Neural cell (in vitro differentiated cells): Measurements from ENCODE around the gene PDE4D. TPM values are rescaled to one million over a fixed set of nuclear protein-coding genes. Genes with fewer than 3 reads are reported as not detected.

Source experiments
- H2AFZ ChIP-seq: fragments of 200-600, 300-800 bp; sonication (generic), shearing (Covaris generic); 2 replicates; pipeline ENCODE4 v1.6.0; 2014; ENCODE audit warnings: low read depth, mild to moderate bottlenecking, antibody characterized with exemption, low read length, moderate library complexity
- H3F3A ChIP-seq: fragments of 200-600 bp; shearing (Covaris generic); 2 replicates; pipeline ENCODE4 v1.6.1; 2016; ENCODE audit warnings: mild to moderate bottlenecking, moderate library complexity, mixed read lengths, antibody characterized with exemption, low read length; ENCODE audit not compliant: insufficient read depth, poor library complexity, severe bottlenecking
- H3K27ac ChIP-seq: fragments of 200-600, 300-800 bp; sonication (generic), shearing (Covaris generic); 2 replicates; pipeline ENCODE4 v1.5.1; 2014; ENCODE audit warnings: mild to moderate bottlenecking, low read length, moderate library complexity
- H3K27me3 ChIP-seq: fragments of 300-800, 200-600 bp; sonication (generic), shearing (Covaris generic); 2 replicates; pipeline ENCODE4 v1.6.0; 2014; ENCODE audit warnings: mild to moderate bottlenecking, low read depth, low read length, moderate library complexity; ENCODE audit not compliant: insufficient read depth
- H3K36me3 ChIP-seq: fragments of 300-800, 200-600 bp; sonication (generic), shearing (Covaris generic); 2 replicates; pipeline ENCODE4 v1.5.1; 2014; ENCODE audit warnings: mild to moderate bottlenecking, antibody characterized with exemption, low read length, moderate library complexity; ENCODE audit not compliant: insufficient read depth
- H3K4me2 ChIP-seq: fragments of 300-800, 200-600 bp; sonication (generic), shearing (Covaris generic); 2 replicates; pipeline ENCODE4 v1.6.0; 2014; ENCODE audit warnings: mild to moderate bottlenecking, low read length
- H3K4me3 ChIP-seq: fragments of 300-800, 200-600 bp; sonication (generic), shearing (Covaris generic); 2 replicates; pipeline ENCODE4 v1.5.1; 2014; ENCODE audit warnings: mild to moderate bottlenecking, low read length, moderate library complexity
- H3K79me2 ChIP-seq: fragments of 200-600 bp; shearing (Covaris generic); replicated peaks from 2 replicates; pipeline ENCODE4 v1.6.0; 2014; ENCODE audit warnings: mild to moderate bottlenecking, low read length, moderate library complexity; ENCODE audit not compliant: insufficient read depth
- H3K9ac ChIP-seq: fragments of 300-800, 200-600 bp; sonication (generic), shearing (Covaris generic); 2 replicates; pipeline ENCODE4 v1.6.1; 2016; ENCODE audit warnings: mild to moderate bottlenecking, low read length, mixed read lengths
- H3K9me2 ChIP-seq: fragments of 200-600 bp; shearing (Covaris generic); 2 replicates; pipeline ENCODE4 v1.6.1; 2016; ENCODE audit warnings: mild to moderate bottlenecking, low read length, mixed read lengths; ENCODE audit not compliant: insufficient read depth
- H3K9me3 ChIP-seq: fragments of 200-600, 300-800 bp; sonication (generic), shearing (Covaris generic); 2 replicates; pipeline ENCODE4 v1.6.1; 2016; ENCODE audit warnings: mild to moderate bottlenecking, mixed run types, low read length, moderate library complexity, mixed read lengths
- H4K20me1 ChIP-seq: fragments of 200-600 bp; shearing (Covaris generic); 2 replicates; pipeline ENCODE4 v1.6.1; 2016; ENCODE audit warnings: mild to moderate bottlenecking, mixed run types; ENCODE audit not compliant: insufficient read depth
- CTCF ChIP-seq: fragments of 450-650 bp; IDR thresholded peaks from 2 replicates; pipeline ENCODE4 v1.5.1; 2014; ENCODE audit warnings: antibody characterized with exemption, mild to moderate bottlenecking, moderate library complexity; ENCODE audit not compliant: poor library complexity, severe bottlenecking
- EP300 ChIP-seq: fragments of 450-650 bp; conservative IDR thresholded peaks from 2 replicates; pipeline ENCODE4 v1.6.1; 2014; ENCODE audit warnings: antibody characterized with exemption, mild to moderate bottlenecking, moderate library complexity; ENCODE audit not compliant: poor library complexity, severe bottlenecking
- MXI1 ChIP-seq: fragments of 450-650 bp; conservative IDR thresholded peaks from 2 replicates; pipeline ENCODE4 v1.6.1; 2014; ENCODE audit warnings: antibody characterized with exemption, mild to moderate bottlenecking; ENCODE audit not compliant: poor library complexity, severe bottlenecking
- POLR2AphosphoS5 ChIP-seq: IDR thresholded peaks from 2 replicates; pipeline ENCODE4 v1.6.1; 2012
- RAD21 ChIP-seq: fragments of 450-650 bp; conservative IDR thresholded peaks from 2 replicates; pipeline ENCODE4 v1.6.1; 2014; ENCODE audit warnings: antibody characterized with exemption, mild to moderate bottlenecking, moderate library complexity
- REST ChIP-seq: IDR thresholded peaks from 2 replicates; pipeline ENCODE4 v1.6.1; 2012; ENCODE audit warnings: borderline replicate concordance
- TAF1 ChIP-seq: IDR thresholded peaks from 2 replicates; pipeline ENCODE4 v1.6.1; 2012; ENCODE audit warnings: low read depth
- polyA plus RNA-seq: library from polyadenylated mRNA; depleted of rRNA; stranded (reverse); fragments of >200 nt; gene quantifications from 2 replicates; pipeline ENCODE4 v1.2.3, GENCODE V29; 2014

PDE4D gene
- polyA plus RNA-seq, 1 donor from 2014 or later: 42.8 TPM

DNA sequence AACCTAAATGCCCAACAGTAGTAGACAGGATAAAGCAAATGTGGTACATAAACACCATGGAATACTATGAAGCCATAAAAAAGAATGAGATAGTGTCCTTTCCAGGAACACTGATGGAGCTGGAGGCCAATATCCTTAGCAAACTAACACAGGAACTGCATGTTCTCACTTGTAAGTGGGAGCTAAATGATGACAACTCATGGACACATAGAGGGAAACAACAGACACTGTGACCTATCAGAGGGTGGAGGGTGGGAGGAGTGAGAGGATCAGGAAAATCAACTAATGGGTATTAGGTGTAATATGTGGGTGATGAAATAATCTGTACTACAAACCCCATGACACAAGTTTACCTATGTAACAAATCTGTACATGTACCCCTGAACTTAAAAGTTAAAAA lies 805.0 kb downstream of the PDE4D start:
- Histone ChIP-seq H3K27ac (no peak overlapping the region), H3K4me2 (no peak overlapping the region), H3K79me2 (no peaks in the 10 kb centered on the region), H4K20me1 (no peaks in the 10 kb centered on the region), H2AFZ (no peak overlapping the region), H3K27me3 (no peaks in the 10 kb centered on the region), H3K9me3 (no peaks in the 10 kb centered on the region), H3K9ac (no peak overlapping the region), H3K9me2 (no peaks in the 10 kb centered on the region), H3K36me3 (no peaks in the 10 kb centered on the region), H3K4me3 (no peak overlapping the region), H3F3A (no peaks in the 10 kb centered on the region)
- TF ChIP-seq REST: no peak
- no peak for TF ChIP-seq RAD21
- no peak for TF ChIP-seq EP300
- TF ChIP-seq MXI1: no peak

- Histone ChIP-seq H3K27ac (no peak overlapping the region), H3K4me2 (no peak overlapping the region), H3K4me3 (no peak overlapping the region), H2AFZ (no peak overlapping the region), H3K79me2 (no peaks in the 10 kb centered on the region), H4K20me1 (no peaks in the 10 kb centered on the region), H3K9me3 (no peaks in the 10 kb centered on the region), H3K9me2 (no peaks in the 10 kb centered on the region), H3K27me3 (no peaks in the 10 kb centered on the region), H3K36me3 (no peaks in the 10 kb centered on the region), H3K9ac (no peak overlapping the region), H3F3A (no peaks in the 10 kb centered on the region)
- TF ChIP-seq POLR2AphosphoS5: no peak
- no peak for TF ChIP-seq EP300
- no peak for TF ChIP-seq TAF1
- no peak for TF ChIP-seq REST
- no peak for TF ChIP-seq CTCF
- TF ChIP-seq MXI1: no peak
- TF ChIP-seq RAD21: no peak
These were observed 807.5 kb downstream of the PDE4D start for GRCh38 chr5:59086024-59086423.
